Neural cell (in vitro differentiated cells): ENCODE data around the gene MICAL2. TPM values are rescaled to one million over a fixed set of nuclear protein-coding genes. Genes with fewer than 3 reads are reported as not detected.

Experiments used
- H2AFZ ChIP-seq: fragments of 200-600, 300-800 bp; sonication (generic), shearing (Covaris generic); 2 replicates; pipeline ENCODE4 v1.6.0; 2014; ENCODE audit warnings: low read depth, mild to moderate bottlenecking, antibody characterized with exemption, low read length, moderate library complexity
- H3F3A ChIP-seq: fragments of 200-600 bp; shearing (Covaris generic); 2 replicates; pipeline ENCODE4 v1.6.1; 2016; ENCODE audit warnings: mild to moderate bottlenecking, moderate library complexity, mixed read lengths, antibody characterized with exemption, low read length; ENCODE audit not compliant: insufficient read depth, poor library complexity, severe bottlenecking
- H3K27ac ChIP-seq: fragments of 200-600, 300-800 bp; sonication (generic), shearing (Covaris generic); 2 replicates; pipeline ENCODE4 v1.5.1; 2014; ENCODE audit warnings: mild to moderate bottlenecking, low read length, moderate library complexity
- H3K27me3 ChIP-seq: fragments of 300-800, 200-600 bp; sonication (generic), shearing (Covaris generic); 2 replicates; pipeline ENCODE4 v1.6.0; 2014; ENCODE audit warnings: mild to moderate bottlenecking, low read depth, low read length, moderate library complexity; ENCODE audit not compliant: insufficient read depth
- H3K36me3 ChIP-seq: fragments of 300-800, 200-600 bp; sonication (generic), shearing (Covaris generic); 2 replicates; pipeline ENCODE4 v1.5.1; 2014; ENCODE audit warnings: mild to moderate bottlenecking, antibody characterized with exemption, low read length, moderate library complexity; ENCODE audit not compliant: insufficient read depth
- H3K4me2 ChIP-seq: fragments of 300-800, 200-600 bp; sonication (generic), shearing (Covaris generic); 2 replicates; pipeline ENCODE4 v1.6.0; 2014; ENCODE audit warnings: mild to moderate bottlenecking, low read length
- H3K4me3 ChIP-seq: fragments of 300-800, 200-600 bp; sonication (generic), shearing (Covaris generic); 2 replicates; pipeline ENCODE4 v1.5.1; 2014; ENCODE audit warnings: mild to moderate bottlenecking, low read length, moderate library complexity
- H3K79me2 ChIP-seq: fragments of 200-600 bp; shearing (Covaris generic); replicated peaks from 2 replicates; pipeline ENCODE4 v1.6.0; 2014; ENCODE audit warnings: mild to moderate bottlenecking, low read length, moderate library complexity; ENCODE audit not compliant: insufficient read depth
- H3K9ac ChIP-seq: fragments of 300-800, 200-600 bp; sonication (generic), shearing (Covaris generic); 2 replicates; pipeline ENCODE4 v1.6.1; 2016; ENCODE audit warnings: mild to moderate bottlenecking, low read length, mixed read lengths
- H3K9me2 ChIP-seq: fragments of 200-600 bp; shearing (Covaris generic); 2 replicates; pipeline ENCODE4 v1.6.1; 2016; ENCODE audit warnings: mild to moderate bottlenecking, low read length, mixed read lengths; ENCODE audit not compliant: insufficient read depth
- H3K9me3 ChIP-seq: fragments of 200-600, 300-800 bp; sonication (generic), shearing (Covaris generic); 2 replicates; pipeline ENCODE4 v1.6.1; 2016; ENCODE audit warnings: mild to moderate bottlenecking, mixed run types, low read length, moderate library complexity, mixed read lengths
- H4K20me1 ChIP-seq: fragments of 200-600 bp; shearing (Covaris generic); 2 replicates; pipeline ENCODE4 v1.6.1; 2016; ENCODE audit warnings: mild to moderate bottlenecking, mixed run types; ENCODE audit not compliant: insufficient read depth
- CTCF ChIP-seq: fragments of 450-650 bp; IDR thresholded peaks from 2 replicates; pipeline ENCODE4 v1.5.1; 2014; ENCODE audit warnings: antibody characterized with exemption, mild to moderate bottlenecking, moderate library complexity; ENCODE audit not compliant: poor library complexity, severe bottlenecking
- EP300 ChIP-seq: fragments of 450-650 bp; conservative IDR thresholded peaks from 2 replicates; pipeline ENCODE4 v1.6.1; 2014; ENCODE audit warnings: antibody characterized with exemption, mild to moderate bottlenecking, moderate library complexity; ENCODE audit not compliant: poor library complexity, severe bottlenecking
- EZH2 ChIP-seq: fragments of 200-600, 300-800 bp; shearing (Covaris generic), sonication (generic); IDR thresholded peaks from 2 replicates; pipeline ENCODE4 v1.6.1; 2014; ENCODE audit warnings: antibody characterized with exemption, low read length, borderline replicate concordance, mild to moderate bottlenecking; ENCODE audit not compliant: insufficient read depth, poor library complexity, severe bottlenecking
- MXI1 ChIP-seq: fragments of 450-650 bp; conservative IDR thresholded peaks from 2 replicates; pipeline ENCODE4 v1.6.1; 2014; ENCODE audit warnings: antibody characterized with exemption, mild to moderate bottlenecking; ENCODE audit not compliant: poor library complexity, severe bottlenecking
- POLR2AphosphoS5 ChIP-seq: IDR thresholded peaks from 2 replicates; pipeline ENCODE4 v1.6.1; 2012
- RAD21 ChIP-seq: fragments of 450-650 bp; conservative IDR thresholded peaks from 2 replicates; pipeline ENCODE4 v1.6.1; 2014; ENCODE audit warnings: antibody characterized with exemption, mild to moderate bottlenecking, moderate library complexity
- REST ChIP-seq: IDR thresholded peaks from 2 replicates; pipeline ENCODE4 v1.6.1; 2012; ENCODE audit warnings: borderline replicate concordance
- SMC3 ChIP-seq: fragments of 450-650 bp; conservative IDR thresholded peaks from 2 replicates; pipeline ENCODE4 v1.6.1; 2014; ENCODE audit warnings: antibody characterized with exemption, mild to moderate bottlenecking, moderate library complexity; ENCODE audit not compliant: poor library complexity
- TAF1 ChIP-seq: IDR thresholded peaks from 2 replicates; pipeline ENCODE4 v1.6.1; 2012; ENCODE audit warnings: low read depth
- polyA plus RNA-seq: library from polyadenylated mRNA; depleted of rRNA; stranded (reverse); fragments of >200 nt; gene quantifications from 2 replicates; pipeline ENCODE4 v1.2.3, GENCODE V29; 2014

MICAL2 gene
- polyA plus RNA-seq, 1 donor from 2014 or later: 2.2 TPM

- TF ChIP-seq SMC3 (no peak), TAF1 (no peak), RAD21 (no peak)
These were observed 181.4 kb downstream of the MICAL2 start (continued) for GRCh38 chr11:12291766-12292165.

- no peak overlapping the region for H3K4me2 ChIP-seq
- H3K9me2 ChIP-seq: no peaks in the 10 kb centered on the region
- H2AFZ ChIP-seq: no peak overlapping the region
- no peaks in the 10 kb centered on the region for H3F3A ChIP-seq
- no peaks in the 10 kb centered on the region for H3K27me3 ChIP-seq
- H3K27ac ChIP-seq: no peak overlapping the region
- no peak overlapping the region for H3K9ac ChIP-seq
- H3K4me3 ChIP-seq: no peak overlapping the region
- no peaks in the 10 kb centered on the region for H3K9me3 ChIP-seq
- H3K36me3 ChIP-seq: no peaks in the 10 kb centered on the region
- H3K79me2 ChIP-seq: no peaks in the 10 kb centered on the region
- H4K20me1 ChIP-seq: no peaks in the 10 kb centered on the region
- TF ChIP-seq EZH2 (no peak), EP300 (no peak), CTCF (no peak)
These were observed 182.4 kb downstream of the MICAL2 start for GRCh38 chr11:12292766-12293165.

- Histone ChIP-seq H3F3A (no peaks in the 10 kb centered on the region), H3K9me3 (no peaks in the 10 kb centered on the region), H3K79me2 (no peaks in the 10 kb centered on the region), H3K9me2 (no peaks in the 10 kb centered on the region), H3K4me3 (no peak overlapping the region), H3K9ac (no peak overlapping the region), H3K4me2 (no peak overlapping the region), H2AFZ (no peak overlapping the region), H3K36me3 (no peaks in the 10 kb centered on the region), H3K27ac (no peak overlapping the region), H4K20me1 (no peaks in the 10 kb centered on the region), H3K27me3 (no peaks in the 10 kb centered on the region)
- TF ChIP-seq TAF1: no peak
- TF ChIP-seq EP300: no peak
- TF ChIP-seq REST: no peak
- TF ChIP-seq POLR2AphosphoS5: no peak
- TF ChIP-seq EZH2: no peak
- no peak for TF ChIP-seq MXI1
- no peak for TF ChIP-seq RAD21
- TF ChIP-seq SMC3: no peak
- no peak for TF ChIP-seq CTCF
These were observed 183.1 kb downstream of the MICAL2 start for GRCh38 chr11:12293486-12293885.
